GM12865 (cell line): ENCODE data around the gene RPH3AL.

Experiments used
- DNase-seq: peaks from one replicate; pipeline ENCODE4 v3.0.0; 2010; ENCODE audit warnings: low read depth
- H3K4me3 ChIP-seq: 2 replicates; pipeline ENCODE4 v1.5.1; 2011; ENCODE audit warnings: mild to moderate bottlenecking, low read depth, low read length, control low read depth
- TF ChIP-seq, protein P1 (sequence below): IDR thresholded peaks from 2 replicates; pipeline ENCODE4 v1.5.1; 2011; ENCODE audit warnings: low read length, control low read depth, low read depth, inconsistent platforms; ENCODE audit not compliant: insufficient read depth; ENCODE audit errors: missing control alignments

RPH3AL gene

DNA sequence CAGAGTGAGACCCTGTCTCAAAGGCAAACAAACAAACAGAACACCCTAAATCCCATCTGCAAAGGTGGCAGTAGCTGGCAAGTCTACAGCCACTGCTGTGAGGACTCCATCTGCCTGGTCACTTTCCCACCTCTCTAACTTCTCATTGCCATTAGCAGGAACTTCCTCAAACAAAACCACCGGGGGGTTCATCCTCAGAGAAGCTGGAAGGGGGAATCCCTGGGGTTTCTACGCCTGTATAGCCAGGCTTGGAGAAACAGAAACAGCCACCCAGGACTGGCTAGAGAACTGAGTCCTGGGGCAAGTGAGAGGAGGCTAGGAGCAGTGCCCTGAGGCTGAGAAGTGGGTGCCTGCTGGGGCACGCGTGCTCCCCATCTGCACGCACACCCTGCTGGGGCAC, 7.3 kb downstream of the RPH3AL start:
- DNase-seq, result no peak
- no peak overlapping the region for H3K4me3 ChIP-seq
- TF ChIP-seq, protein P1, sequence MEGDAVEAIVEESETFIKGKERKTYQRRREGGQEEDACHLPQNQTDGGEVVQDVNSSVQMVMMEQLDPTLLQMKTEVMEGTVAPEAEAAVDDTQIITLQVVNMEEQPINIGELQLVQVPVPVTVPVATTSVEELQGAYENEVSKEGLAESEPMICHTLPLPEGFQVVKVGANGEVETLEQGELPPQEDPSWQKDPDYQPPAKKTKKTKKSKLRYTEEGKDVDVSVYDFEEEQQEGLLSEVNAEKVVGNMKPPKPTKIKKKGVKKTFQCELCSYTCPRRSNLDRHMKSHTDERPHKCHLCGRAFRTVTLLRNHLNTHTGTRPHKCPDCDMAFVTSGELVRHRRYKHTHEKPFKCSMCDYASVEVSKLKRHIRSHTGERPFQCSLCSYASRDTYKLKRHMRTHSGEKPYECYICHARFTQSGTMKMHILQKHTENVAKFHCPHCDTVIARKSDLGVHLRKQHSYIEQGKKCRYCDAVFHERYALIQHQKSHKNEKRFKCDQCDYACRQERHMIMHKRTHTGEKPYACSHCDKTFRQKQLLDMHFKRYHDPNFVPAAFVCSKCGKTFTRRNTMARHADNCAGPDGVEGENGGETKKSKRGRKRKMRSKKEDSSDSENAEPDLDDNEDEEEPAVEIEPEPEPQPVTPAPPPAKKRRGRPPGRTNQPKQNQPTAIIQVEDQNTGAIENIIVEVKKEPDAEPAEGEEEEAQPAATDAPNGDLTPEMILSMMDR, result no peak

DNA sequence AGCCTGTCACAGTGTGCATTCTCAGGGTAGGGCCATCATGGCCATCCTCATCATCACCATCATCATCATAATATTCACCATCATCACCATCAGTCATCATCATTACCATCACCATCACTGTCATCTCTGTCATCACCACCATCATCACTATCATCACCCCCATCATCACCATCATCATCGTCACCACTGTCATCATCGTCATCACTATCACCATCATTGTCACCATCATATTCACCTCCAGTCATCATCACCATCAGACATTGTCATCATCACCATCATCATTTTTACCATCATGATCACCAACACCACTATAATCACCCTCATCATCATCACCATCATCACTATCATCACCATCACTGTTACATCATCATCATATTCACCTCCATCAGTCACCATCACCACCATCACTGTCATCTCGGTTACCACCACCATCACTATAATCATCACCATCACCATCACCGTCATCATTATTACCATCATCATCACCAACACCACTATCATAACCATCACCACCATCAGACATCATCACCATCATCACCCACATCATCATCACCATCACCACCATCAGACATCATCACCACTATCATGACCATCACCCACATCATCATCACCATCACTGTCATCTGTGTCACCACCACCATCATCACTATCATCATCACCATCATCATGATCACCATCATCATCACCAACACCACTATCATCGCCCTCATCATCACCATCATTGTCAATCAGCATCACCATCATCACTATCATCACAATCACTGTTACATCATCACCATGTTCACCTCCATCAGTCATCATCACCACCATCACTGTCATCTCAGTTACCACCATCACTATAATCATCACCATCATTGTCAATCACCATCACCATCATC, 8.5 kb downstream of the RPH3AL start:
- TF ChIP-seq, protein P1, result no peak
- DNase-seq, result no peak
- no peak overlapping the region for H3K4me3 ChIP-seq

DNA sequence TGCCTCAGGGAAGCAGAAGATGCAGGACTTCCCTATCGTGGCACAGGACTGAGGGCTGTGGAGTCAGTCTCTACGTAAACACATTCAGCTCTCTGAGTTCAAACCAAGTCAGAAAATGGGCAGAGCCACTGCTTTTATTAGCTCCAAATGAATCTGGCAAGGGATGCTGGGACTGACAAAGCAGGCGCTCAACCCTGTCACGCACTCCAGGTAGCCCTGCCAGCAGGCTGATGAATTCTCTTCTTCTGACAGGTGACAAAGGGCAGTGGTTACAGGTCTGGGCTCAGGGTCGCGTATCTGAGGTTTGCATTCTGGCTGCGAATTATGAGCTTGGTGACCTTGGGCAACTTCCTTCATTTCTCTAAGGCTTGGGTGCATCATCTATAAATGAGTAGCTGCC, 9.4 kb downstream of the RPH3AL start:
- H3K4me3 ChIP-seq, result no peak overlapping the region
- DNase-seq, result no peak
- TF ChIP-seq, protein P1, result no peak

DNA sequence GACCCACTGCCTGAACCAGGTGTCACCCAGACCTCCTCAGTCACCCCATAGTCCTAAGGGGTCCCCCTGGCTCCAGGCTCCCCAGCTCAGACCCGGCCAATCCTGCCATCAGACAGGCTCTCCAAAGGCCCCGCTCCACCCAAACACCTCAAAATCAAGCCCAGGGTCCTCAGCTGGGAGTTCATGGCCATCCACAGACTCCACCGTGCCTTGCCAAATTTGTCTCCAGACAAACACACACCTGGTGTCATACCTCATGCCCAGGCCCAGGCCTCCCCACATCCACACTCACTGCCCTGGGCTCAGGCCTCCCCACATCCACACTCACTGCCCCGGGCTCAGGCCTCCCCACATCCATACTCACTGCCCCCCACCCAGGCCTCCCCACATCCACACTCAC, 12.5 kb downstream of the RPH3AL start:
- H3K4me3 ChIP-seq, result no peak overlapping the region
- DNase-seq, result no peak
- TF ChIP-seq, protein P1, result no peak

DNA sequence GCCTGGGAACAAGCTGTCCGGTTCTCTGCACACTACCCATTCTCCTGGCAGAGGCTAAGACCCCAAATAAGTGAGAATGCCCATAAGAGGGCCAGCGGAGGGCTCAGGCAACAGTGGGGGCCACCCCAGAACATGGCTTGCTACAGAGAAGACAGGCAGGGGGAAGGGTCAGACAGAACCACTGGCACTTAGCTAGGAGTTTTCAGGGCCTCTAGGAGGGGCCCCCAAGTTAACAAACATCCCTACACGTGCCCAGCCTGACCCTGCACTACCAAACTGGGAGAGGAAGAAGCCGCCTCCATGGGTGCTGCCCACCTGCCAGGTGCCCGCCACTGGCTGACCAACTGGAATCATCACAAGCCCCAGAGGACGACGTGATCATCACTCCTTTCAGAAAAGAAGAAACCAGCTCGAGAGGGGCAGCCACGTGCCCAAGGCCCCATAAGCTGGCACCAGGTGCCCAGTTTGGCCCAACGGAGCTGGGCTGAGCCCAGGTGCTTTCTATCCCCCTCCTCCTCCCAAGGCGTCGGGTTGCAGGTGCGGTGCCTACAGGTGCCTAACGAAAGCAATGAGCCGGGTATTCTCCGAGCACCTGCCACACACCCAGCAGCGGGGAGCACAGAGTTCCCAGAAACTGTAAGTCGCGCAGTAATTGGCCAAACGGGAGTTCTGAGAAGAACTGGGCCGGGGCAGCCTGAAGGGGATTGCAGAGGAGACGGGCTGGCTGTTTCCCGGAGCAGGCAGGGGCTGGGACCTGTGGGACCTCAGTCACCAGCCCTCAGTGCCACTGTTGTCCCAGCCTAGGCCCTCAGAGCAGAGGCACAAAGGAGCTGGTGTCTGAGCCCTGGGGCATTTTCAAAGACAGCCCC, 13.2 kb downstream of the RPH3AL start:
- DNase-seq, result no peak
- H3K4me3 ChIP-seq, result no peak overlapping the region
- TF ChIP-seq, protein P1, result no peak

DNA sequence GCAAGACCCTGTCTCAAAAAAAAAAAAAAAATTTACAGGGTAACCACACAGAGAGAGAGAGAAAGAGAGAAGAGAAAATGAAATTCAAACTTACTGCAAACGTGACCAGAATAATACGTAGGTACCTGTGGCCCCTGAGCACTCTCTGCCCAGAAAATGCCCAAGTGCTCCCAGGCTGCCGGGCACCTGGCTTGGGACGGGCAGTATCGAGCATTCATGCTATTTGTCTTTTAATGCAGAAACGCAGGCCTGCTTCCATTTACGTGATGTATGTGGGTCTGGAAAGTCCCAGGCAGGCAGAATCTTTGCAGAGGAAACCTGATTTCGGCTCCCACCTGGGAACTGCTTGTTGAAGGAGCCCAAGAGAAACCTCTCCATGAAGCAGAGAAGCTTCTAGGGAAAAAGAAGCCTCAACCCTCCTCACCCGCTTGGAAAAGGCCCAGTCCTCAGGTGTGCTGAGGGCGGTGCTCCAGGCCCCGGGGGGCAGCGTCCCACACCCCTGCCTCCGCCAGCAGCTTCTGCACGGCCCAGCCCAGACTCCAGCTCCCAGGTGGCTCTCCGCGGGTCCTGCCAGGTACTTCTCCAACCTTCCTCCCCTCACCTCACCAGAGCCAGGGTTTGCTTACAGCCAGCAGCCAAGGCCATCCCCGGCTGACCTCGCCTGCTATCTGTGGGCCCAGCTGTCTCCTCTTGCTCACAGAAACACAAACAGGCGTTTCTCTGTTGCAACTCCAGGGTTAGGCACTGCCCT, 14.0 kb downstream of the RPH3AL start:
- TF ChIP-seq, protein P1, result no peak
- no peak for DNase-seq
- H3K4me3 ChIP-seq, result no peak overlapping the region
